ENCODE results near the gene PSMD4. TPM values are rescaled to one million over a fixed set of nuclear protein-coding genes. Genes with fewer than 3 reads are reported as not detected.

Gene PSMD4
- total RNA-seq, 1 donor from 2014 or later, result 123 TPM

DNA sequence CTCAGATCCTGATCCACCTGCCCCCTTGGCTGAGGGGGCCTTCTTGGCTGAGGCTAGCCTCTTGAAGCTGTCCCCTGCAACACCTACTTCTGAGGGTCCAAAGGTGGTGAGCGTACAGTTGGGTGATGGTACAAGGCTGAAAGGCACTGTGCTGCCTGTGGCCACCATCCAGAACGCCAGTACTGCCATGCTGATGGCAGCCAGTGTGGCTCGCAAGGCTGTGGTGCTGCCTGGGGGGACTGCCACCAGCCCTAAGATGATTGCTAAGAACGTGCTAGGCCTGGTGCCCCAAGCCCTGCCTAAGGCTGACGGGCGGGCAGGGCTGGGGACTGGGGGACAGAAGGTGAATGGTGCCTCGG is 32.8 kb downstream of the PSMD4 start:
- TF ChIP-seq, protein P1, sequence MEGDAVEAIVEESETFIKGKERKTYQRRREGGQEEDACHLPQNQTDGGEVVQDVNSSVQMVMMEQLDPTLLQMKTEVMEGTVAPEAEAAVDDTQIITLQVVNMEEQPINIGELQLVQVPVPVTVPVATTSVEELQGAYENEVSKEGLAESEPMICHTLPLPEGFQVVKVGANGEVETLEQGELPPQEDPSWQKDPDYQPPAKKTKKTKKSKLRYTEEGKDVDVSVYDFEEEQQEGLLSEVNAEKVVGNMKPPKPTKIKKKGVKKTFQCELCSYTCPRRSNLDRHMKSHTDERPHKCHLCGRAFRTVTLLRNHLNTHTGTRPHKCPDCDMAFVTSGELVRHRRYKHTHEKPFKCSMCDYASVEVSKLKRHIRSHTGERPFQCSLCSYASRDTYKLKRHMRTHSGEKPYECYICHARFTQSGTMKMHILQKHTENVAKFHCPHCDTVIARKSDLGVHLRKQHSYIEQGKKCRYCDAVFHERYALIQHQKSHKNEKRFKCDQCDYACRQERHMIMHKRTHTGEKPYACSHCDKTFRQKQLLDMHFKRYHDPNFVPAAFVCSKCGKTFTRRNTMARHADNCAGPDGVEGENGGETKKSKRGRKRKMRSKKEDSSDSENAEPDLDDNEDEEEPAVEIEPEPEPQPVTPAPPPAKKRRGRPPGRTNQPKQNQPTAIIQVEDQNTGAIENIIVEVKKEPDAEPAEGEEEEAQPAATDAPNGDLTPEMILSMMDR (IDR thresholded peaks at IDR 0.05), result no peak
- TF ChIP-seq EZH2phosphoT487 (IDR thresholded peaks at IDR 0.05) (no peak), EZH2 (IDR thresholded peaks at IDR 0.05) (no peak)
- Mint-ChIP-seq H3K27ac (no peak overlapping the region), H3K36me3 (peaks cover 14% of the 10 kb centered on the region), H3K9me3 (no peaks in the 10 kb centered on the region), H3K4me1 (peaks cover 21% of the 10 kb centered on the region), H3K4me3 (no peak overlapping the region), H3K27me3 (ENCODE audit: insufficient read depth, low read depth) (peaks cover 5% of the 10 kb centered on the region)
- H3K36me3 ChIP-seq, result no peaks in the 10 kb centered on the region
- H3K79me2 ChIP-seq (ENCODE audit: low read depth), result peaks cover 42% of the 10 kb centered on the region
- no peak overlapping the region for H3K27ac ChIP-seq
- no peak for DNase-seq (ENCODE audit: low spot score)
- peaks cover 20% of the 10 kb centered on the region for H3F3A ChIP-seq (ENCODE audit: low read depth)
- H3K9me3 ChIP-seq (ENCODE audit: low read depth), result no peaks in the 10 kb centered on the region
- H2AFZ ChIP-seq (replicated peaks), result no peak overlapping the region
- H3K27me3 ChIP-seq, result no peaks in the 10 kb centered on the region
- H3K4me2 ChIP-seq, result no peak overlapping the region
- peaks cover 68% of the 10 kb centered on the region for H4K20me1 ChIP-seq (ENCODE audit: low read depth)
- peaks cover 20% of the 10 kb centered on the region for H3K4me1 ChIP-seq
- no peak overlapping the region for H3K9ac ChIP-seq
- no peak overlapping the region for H3K4me3 ChIP-seq

DNA sequence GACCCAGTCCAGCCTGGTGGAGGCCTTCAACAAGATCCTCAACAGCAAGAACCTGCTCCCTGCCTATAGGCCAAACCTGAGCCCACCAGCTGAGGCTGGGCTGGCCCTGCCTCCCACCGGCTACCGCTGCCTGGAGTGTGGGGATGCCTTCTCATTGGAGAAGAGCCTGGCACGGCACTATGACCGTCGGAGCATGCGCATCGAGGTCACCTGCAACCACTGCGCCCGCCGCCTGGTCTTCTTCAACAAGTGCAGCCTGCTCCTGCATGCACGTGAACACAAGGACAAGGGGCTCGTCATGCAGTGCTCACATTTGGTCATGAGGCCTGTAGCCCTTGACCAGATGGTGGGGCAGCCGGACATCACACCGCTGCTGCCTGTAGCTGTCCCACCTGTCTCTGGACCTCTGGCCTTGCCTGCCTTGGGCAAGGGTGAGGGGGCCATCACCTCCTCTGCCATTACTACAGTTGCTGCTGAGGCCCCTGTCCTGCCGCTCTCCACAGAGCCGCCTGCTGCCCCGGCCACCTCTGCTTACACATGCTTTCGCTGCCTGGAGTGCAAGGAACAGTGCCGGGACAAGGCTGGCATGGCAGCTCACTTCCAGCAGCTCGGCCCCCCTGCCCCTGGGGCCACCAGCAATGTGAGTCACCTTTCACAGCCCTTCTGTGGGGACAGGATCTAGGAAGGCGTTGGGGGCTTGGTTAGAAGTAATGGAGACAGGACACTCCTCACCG is 33.4 kb downstream of the PSMD4 start:
- Histone ChIP-seq H3K27ac (no peak overlapping the region), H3F3A (ENCODE audit: low read depth) (peaks cover 20% of the 10 kb centered on the region), H4K20me1 (ENCODE audit: low read depth) (peaks cover 66% of the 10 kb centered on the region), H3K27me3 (no peaks in the 10 kb centered on the region), H3K4me3 (no peak overlapping the region), H3K4me2 (no peak overlapping the region), H2AFZ (replicated peaks) (no peak overlapping the region), H3K36me3 (no peaks in the 10 kb centered on the region), H3K79me2 (ENCODE audit: low read depth) (peaks cover 35% of the 10 kb centered on the region), H3K9me3 (ENCODE audit: low read depth) (no peaks in the 10 kb centered on the region), H3K9ac (no peak overlapping the region), H3K4me1 (peaks cover 19% of the 10 kb centered on the region)
- no peak for TF ChIP-seq EZH2 (IDR thresholded peaks at IDR 0.05)
- TF ChIP-seq EZH2phosphoT487 (IDR thresholded peaks at IDR 0.05), result no peak
- TF ChIP-seq, protein P1 (IDR thresholded peaks at IDR 0.05), result no peak
- H3K36me3 Mint-ChIP-seq, result peaks cover 18% of the 10 kb centered on the region
- DNase-seq (ENCODE audit: low spot score), result no peak
- H3K27me3 Mint-ChIP-seq (ENCODE audit: insufficient read depth, low read depth), result peaks cover 9% of the 10 kb centered on the region
- peaks cover 20% of the 10 kb centered on the region for H3K4me1 Mint-ChIP-seq
- no peaks in the 10 kb centered on the region for H3K9me3 Mint-ChIP-seq
- no peak overlapping the region for H3K27ac Mint-ChIP-seq
- no peak overlapping the region for H3K4me3 Mint-ChIP-seq

DNA sequence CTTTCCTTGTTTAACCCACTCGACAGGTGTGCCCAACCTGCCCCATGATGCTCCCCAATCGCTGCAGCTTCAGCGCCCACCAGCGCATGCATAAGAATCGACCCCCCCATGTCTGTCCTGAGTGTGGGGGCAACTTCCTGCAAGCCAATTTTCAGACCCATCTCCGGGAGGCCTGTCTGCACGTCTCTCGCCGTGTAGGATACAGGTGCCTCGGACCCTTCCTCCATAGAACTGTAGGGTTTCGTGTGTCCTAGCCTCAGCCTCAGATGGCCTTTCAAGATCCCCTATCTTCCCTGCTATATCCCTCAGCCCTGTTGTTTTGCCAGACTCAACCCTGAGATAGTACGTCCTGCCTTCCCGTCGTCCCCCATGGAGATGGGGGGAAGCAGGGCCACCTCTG is 34.0 kb downstream of the PSMD4 start:
- Histone ChIP-seq H4K20me1 (ENCODE audit: low read depth) (peaks cover 60% of the 10 kb centered on the region), H3K9me3 (ENCODE audit: low read depth) (no peaks in the 10 kb centered on the region), H2AFZ (replicated peaks) (no peak overlapping the region), H3K9ac (no peak overlapping the region), H3K27me3 (no peaks in the 10 kb centered on the region), H3F3A (ENCODE audit: low read depth) (peaks cover 19% of the 10 kb centered on the region), H3K4me1 (peaks cover 13% of the 10 kb centered on the region), H3K4me3 (no peak overlapping the region), H3K36me3 (no peaks in the 10 kb centered on the region), H3K27ac (no peak overlapping the region), H3K4me2 (no peak overlapping the region), H3K79me2 (ENCODE audit: low read depth) (peaks cover 30% of the 10 kb centered on the region)
- no peak overlapping the region for H3K4me3 Mint-ChIP-seq
- TF ChIP-seq, protein P1 (IDR thresholded peaks at IDR 0.05), result no peak
- TF ChIP-seq EZH2phosphoT487 (IDR thresholded peaks at IDR 0.05) (no peak), EZH2 (IDR thresholded peaks at IDR 0.05) (no peak)
- H3K9me3 Mint-ChIP-seq, result no peaks in the 10 kb centered on the region
- H3K27me3 Mint-ChIP-seq (ENCODE audit: insufficient read depth, low read depth), result peaks cover 12% of the 10 kb centered on the region
- peaks cover 21% of the 10 kb centered on the region for H3K36me3 Mint-ChIP-seq
- DNase-seq (ENCODE audit: low spot score), result no peak
- H3K27ac Mint-ChIP-seq, result no peak overlapping the region
- peaks cover 15% of the 10 kb centered on the region for H3K4me1 Mint-ChIP-seq

Data from neural progenitor cell (in vitro differentiated cells).